ENCODE data around the gene IPPK.
"Not testable (repeated sequence)": the region's sequence is repeated elsewhere in the genome, so short reads cannot be mapped to it uniquely, and the experiment has no call there.

Gene IPPK

DNA sequence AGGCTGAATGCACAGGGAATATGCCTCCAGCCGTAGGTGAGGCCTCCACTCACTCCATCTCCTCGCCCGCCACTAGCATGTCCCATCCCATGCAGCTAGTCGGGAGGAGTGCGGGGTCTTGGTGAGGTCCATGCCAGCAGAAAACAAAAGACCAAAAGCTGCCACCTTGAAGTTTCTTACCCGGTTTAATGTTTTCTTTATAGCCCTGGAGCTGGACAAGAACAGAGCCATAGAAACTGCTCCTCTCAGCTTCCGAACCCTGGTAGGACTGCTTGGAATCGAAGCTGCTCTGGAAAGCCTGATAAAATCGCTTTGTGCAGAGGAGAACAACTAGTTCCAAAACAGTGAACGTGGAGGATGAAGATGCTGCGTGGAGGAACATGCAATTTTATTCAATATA, 57.1 kb downstream of the IPPK start:
- DNase-seq: no peak

DNA sequence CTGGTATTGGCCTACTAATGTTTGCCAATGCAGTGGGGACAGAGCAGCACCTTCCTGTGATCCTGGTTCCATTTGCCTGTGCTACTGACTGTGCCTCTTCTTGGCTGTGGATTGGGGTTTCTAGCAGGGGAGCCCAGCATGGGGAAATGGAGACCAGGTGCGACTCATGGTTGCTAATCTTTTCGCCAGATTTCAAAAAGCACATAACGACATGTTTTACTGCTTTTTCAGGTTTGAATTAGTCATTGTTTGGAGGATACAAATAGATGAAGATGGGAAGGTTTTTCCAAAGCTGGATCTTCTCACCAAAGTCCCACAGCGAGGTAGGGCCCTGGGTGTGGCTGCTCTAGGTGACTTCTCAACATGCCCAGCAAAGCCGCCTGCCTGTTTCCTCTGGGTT, 57.6 kb downstream of the IPPK start:
- no peak for DNase-seq

DNA sequence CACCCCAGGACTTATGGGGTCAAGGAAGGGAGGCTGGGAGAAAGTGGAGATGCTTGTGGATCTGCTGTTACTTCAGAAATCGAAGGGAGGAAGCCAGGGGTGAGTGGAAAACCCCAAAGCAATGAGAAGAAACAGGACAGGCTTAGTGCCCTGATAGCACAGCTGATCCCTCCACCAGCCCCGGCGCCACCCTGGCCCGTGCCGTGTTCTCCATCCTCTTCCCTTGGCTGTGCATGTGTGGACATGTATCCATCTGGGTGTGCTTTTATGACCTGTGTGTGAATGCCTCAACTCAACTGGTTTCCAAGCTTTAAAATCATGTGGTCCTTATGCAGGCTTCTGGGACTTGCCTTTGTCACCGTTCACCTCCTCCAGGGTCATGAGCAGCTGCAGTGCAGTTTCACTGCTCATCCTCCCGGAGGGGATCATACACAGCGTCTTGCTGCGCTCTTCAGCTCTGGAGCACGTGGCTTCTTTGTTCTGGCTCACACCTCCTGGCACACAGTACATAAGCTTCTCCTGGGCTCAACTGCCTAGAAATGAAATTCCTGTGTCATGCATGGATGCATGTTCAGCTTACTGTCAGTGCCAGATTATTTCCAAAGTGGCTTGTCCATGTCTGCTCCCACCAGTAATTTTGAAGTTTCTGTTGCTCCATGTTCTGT, 58.2 kb downstream of the IPPK start:
- DNase-seq: no peak

DNA sequence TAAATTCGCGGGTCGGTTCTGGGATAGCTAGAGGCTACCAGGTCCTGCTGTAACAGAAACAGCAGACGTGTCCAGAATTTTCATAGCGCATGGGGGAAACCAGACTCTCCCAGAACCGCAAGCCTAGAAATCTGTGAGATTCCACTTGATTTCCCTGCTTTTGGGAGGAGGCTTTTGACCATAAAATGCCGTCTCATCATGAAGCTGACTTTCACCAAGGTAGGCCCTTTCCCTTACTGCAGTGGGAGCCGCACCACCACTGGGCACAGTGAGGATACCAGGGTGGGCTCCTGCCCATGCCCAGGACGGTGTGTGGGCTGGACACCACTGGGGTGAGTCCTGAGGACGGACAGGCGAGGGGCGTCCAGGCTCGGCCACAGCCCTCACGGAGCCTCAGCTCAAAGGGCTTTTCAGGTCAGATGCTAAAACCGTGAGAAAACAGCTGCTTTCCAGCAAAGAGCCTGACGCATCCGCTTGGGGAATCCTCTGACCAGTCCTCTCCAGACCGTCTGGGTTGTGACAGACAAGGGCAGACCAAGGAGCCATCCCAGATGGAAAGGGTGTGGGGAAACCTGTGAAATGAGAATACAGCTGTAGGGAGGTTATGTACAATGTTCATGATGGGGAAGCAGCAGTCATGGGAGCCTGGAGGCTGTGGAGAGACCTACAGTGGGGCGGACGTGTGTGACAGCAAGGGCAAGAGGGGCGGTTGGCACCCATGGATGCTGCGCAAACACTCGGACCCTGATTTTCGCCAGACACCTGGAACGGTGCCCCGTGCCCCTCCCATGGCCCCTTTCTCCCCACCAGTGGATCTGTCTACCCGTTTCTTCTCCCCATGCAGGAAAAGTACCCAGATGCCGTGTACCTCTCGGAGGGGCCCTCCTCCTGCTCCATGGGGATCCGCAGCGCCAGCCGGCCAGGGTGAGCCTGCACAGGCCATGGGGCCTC, 59.2 kb downstream of the IPPK start:
- DNase-seq: no peak

DNA sequence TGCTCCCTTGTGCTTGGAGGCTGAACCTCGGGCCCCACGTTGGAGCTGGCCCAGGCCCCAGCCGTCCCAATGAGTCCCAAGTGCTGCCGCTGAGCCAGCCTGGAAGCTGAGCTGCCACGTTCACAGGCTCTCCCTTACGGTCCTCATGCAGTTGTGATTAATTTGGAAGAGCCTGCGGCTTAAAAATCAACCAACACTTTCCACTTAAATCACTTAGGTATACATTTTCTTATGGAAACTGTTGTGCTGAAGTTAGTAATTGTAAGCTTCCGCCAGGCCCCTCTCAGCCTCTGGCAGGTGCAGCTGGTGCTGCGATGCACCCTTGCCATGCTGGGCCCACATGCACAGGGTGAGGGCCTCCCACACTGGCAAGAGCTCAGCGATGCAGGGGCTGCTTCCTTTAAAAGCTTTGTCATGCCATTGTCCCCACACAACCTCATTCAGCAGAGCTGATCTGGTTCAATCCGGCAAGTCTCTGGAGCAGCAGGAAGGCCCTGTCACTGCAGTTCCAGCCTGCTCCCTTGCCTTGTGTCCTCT, 61.0 kb downstream of the IPPK start:
- DNase-seq: no peak

DNA sequence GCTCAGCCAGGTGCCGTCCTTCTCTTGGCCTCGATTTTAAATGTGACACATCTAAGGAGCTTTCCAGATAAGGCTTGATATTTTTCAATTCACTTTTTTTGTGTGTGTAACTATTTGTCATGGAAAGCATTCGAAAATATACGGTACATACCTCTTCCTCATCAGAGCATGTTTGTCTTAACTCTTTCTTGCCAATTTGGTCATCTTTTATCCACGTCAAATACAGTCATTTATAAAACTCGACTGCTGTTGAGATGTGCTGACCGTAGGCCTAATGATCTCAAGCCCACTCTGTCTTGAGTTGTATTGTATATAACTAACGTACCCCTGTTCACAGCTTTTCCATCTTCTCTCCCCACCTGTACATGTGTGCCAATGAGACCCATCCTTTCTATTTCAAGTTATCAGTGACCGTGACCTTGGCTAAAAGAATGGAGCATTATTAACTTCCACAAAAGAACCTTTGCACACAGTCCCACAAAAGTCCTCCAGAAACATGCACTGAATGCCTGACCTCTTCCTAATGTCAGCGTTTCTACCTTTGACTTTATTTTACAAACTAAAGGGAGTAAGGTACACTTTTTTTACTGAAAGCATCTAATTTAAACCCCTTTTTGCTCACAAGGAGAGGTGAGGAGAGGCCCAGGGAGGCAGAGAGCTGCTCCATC, 61.6 kb downstream of the IPPK start:
- no peak for DNase-seq

DNA sequence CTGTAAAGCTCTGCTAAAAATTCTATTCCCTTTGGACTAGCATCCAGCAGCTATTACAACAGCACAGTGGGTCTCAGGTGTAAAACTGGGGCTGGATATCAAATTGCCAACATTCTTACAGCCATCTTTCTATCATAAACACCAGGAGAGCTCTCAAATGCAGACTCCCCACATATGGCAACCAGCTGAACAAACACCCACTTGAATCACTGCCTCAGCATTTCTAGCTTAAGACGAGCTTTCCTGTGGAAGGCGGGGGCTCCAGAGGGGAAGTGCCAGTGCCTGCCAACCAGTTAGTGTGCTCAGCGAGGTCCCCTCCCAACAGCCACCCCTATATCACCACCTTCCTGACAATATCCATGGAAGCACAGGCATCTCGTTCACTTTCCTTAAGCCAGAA, 62.2 kb downstream of the IPPK start:
- DNase-seq: no peak

DNA sequence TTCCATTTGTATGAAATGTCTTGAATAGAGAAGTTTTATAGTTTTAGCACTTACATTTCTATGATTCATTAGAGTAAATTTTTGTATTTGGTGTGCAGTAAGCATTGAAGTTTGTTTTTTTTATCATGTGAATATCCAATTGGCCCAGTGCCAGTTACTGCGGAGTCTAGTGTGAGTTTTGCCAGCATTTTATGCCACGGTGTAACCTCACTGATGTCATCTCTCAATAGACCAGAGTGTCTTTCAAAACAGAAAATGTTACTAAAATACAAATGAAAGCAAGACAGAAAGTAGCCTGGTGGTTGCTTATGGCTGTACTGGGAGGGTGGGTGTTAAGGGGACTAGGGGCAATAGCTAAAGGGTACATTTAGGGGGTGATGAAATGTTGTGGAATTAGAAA, 62.8 kb downstream of the IPPK start:
- DNase-seq: no peak

DNA sequence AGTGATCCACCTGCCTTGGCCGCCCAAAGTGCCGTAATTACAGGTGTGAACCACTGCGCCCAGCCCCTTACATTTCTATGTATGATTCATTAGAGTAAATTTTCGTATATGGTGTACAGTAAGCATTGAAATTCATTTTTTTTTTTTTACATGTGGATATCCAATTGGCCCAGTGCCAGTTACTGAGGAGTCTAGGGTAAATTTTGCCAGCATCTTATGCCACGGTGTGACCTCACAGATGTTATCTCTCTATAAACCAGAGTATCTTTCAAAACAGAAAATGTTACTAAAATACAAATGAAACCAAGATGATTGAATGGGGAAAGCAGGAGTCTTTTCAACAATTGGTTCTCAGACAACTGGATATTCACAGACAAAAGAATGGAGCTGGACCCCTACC, 64.7 kb downstream of the IPPK start:
- peak; percentile 21 for DNase-seq

DNA sequence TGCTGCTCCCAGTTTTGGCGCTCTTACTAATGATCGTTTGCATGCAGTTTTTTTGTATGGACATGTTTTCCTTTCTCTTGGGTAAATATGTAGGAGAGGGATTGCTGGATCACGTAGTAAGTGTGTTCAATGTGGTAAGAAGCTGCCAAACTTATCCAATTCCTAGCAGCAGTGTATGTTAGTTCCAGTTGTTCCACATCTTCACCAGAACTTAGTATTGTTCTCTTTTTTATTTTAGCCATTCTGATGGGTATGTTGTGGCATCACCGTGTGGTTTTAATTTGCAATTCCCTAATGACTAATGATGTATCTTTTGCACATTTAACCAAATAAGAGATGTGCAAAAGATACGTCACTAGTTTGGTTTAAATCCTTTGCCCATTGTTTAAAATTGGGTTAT, 65.9 kb downstream of the IPPK start:
- no peak for DNase-seq

DNA sequence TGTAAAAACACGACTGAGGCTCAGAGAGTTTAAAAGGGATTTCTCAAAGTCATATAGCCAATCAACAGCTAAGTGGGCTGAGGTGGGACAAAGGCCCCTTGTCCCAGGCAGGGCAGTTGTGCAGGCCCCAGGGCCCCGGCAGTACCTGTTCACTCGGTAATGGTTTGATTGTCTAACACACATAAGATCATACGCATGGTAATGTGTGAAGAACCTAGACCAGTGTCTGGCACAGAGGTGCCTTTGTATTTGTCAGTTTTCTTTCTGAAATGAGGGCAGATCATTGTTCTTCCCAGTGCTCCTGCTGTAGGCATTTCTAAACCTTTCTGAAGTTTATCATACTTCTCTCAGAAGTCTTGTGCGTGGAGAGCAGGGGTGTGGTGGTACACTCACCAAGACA, 66.8 kb downstream of the IPPK start:
- no peak for DNase-seq

DNA sequence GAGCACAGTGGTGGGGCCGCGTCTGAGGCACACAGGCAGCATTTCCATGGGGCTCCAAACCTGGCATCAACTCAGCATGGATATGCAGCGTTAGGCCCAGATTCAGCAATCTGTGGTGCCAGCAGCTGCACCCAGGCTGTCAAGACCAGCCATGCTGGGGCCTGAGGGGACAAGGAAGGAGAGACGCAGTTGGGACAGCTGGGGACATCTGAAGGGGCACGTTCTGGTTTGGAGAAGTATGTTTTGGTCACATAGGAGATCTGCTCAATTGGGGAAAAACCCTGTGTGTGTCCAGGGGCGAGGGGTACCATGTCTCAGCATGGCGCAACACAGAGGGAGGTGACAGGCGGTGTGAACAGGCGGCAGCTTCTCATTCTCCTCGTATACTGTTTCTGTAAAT, 67.5 kb downstream of the IPPK start:
- DNase-seq: no peak

DNA sequence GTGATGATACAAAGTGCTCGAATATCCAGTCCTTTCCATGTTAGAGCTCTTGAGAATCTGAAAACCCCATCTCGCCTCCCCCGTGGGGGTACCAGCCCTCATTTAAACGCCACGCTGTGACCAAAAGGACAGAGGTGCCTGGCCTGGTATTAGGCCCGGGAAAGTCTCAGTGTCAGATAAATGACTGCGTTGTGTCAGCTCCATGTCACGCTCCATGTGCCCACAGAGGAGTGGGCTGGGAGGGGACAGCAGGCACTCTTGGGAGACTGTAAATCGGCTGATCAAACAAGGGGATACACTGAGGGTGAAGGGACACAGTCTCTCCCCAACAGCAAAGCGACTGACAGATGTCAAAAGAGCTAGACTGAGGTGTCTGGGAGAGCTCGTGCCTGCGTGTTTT, 68.5 kb downstream of the IPPK start:
- DNase-seq: no peak

DNA sequence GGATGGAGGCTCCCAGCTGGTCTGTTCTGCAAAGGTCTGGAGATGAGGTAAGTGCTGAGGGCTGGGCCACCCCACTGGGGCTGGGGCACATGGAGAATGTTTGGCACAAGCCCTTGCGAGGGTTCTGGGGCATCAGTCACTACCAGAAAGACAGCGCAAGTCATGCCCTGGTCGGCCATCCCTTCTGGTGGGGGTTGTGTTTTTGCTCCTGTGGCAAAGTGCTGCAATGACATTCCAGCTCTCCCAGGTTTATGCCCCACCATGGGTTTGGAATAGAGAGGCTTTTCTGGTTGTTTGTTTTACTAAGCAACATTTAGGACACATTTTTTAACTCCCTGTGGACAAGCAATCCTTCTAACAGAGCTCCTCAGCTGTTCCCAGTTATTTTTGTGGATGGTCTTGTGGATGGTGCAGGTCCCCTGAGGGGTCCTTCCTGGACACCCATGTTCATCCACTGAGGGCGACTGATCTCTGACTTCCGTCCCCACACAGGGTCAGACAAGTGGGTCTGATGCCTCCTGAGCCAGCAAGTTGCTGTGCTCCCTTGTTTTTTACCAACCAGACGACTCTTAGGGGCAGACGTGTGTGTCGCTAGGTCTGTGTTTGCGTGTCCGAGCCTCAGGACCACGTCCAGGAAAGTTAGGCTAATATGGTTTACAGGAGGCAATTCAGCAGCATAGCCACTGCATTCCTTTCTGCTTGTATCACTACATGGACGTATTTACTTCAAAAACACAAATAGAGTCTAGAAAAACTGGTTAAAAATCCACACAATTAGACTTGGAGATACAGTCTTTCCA, 69.3 kb downstream of the IPPK start:
- DNase-seq: no peak

DNA sequence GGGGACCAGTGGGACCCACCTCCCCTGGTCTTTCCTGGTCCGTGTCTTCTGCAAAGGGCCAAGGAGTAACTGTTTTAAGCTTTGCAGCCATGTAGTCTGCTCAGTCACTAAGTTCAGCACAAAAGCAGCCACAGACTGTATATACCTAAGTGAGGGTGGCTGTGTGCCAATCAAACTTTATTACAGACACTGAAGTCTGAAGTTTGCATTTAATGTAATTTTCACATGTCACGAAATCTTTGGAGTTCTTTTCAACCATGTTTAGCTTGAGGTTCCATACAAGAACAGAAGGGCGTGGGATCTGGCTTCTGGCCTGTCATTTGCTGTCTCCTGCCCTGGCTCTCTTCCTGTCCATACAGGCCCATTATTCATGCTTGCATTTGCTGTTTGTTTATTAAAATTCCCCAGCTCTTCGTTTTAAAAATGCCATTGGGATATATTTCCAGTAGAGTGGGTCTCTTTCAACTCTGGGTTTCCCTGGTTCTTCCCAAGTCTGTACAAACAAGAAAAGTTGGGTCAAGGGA, 69.9 kb downstream of the IPPK start:
- no peak for DNase-seq

DNA sequence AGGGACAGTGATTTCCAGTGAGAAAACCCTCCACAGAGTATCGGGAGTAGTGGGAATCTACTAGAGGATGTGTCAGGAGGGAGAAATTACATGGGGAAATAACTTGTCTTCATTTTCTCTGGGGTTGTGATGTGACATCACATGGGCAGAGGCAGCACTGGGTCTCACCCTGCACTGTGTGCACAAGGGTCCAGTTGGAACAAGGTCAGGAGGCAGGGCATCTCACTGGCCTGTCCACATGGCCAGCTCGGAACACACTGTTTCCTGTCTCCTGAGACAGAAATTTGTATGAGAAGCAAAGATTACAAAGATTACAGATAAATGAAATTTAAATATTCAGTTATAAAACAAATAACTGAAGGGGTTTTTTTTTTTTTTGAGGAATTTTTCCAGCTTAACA, 71.5 kb downstream of the IPPK start:
- DNase-seq: no peak

DNA sequence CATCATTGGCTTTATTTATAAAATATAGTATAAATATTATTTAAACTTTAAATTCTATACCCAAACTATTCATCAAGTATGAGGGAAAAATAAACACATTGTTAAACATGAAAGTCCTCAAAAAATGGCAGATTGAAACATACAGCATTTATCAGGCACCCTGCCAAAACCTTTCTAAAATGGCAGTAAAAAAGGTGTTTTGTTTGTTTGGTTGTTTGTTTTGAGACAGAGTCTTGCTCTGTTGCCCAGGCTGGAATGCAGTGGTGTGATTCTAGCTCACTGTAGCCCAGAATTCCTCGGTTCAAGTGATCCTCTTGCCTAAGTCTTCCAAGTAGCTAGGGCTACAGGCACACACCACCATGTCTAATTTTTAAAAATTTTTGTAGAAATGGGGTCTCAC, 74.0 kb downstream of the IPPK start:
- no peak for DNase-seq

DNA sequence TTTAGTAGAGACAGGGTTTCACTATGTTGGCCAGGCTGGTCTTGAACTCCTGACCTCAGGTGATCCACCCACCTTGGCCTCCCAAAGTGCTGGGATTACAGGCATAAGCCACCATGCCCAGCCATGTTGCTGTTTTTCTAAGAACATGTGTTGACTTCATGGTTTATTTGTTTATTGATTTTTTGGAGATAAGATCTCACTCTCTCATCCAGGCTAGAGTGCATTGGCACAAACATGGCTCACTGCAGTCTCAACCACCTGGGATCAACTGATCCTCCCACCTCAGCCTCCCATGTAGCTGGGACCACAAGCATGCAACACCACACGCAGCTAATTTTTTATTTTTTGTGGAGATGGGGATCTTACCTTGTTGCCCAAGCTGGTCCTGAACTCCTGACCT, 74.9 kb downstream of the IPPK start:
- DNase-seq: not testable (repeated sequence)

DNA sequence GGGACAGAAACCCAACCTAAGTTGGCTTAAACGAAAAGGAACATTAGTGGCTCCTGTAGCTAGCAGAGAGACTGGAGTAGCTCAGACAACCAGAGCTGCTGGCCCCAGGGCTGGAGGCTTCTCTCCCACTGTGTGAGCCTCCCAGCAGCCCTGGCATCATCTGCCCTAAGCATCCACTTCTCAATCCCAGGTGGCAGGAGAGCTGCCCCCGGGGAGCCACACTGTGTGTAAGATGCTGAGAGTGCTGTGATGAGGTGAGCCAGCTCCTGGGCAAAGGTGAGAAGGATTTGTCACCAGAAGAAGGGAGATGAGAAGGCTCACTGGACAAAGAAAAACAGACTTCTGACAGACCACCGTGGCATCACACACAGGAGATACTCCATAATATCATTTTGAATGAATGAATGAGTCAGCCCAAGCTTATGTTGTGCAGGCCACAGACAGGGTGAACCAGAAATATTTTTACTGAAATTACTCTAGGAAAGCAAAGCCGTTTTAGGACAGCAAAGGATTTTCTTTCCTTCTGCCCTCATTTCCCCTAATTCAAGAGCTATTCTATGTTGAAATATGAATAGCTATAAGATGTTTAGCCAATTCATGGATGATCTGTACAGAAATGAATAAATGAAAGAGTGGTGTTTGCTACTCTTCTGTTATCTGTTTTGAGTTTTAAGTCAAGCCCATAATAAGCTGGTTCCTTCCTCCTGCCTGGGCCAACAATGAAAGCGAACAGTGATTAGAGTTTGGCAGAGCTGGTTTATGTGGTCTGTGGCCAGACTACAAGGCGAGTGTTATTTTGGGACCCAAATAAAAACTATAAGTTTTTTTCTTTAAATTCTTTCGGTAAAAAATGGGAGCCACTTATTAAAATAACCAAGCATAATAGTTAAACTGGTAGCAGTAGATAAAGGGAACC, 76.7 kb downstream of the IPPK start:
- DNase-seq: no peak

DNA sequence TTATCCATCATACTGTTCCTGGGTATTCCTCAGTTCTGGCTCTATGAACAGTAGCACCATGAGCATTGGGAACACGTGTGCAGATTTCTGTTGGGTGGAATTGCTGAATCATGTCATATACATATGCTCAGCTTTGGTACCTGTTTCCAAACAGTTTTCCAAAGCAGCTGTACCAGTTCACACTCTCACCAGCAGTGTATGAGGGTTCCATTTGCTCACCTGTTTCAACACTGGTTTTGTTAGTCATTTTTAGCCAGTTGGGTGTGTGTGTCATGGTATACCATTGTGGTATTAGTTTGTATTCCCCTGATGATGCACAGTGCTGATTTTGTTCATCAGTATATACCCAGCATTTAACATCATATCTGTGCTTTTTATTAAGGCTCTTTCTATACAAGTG, 77.4 kb downstream of the IPPK start:
- DNase-seq: no peak

DNA sequence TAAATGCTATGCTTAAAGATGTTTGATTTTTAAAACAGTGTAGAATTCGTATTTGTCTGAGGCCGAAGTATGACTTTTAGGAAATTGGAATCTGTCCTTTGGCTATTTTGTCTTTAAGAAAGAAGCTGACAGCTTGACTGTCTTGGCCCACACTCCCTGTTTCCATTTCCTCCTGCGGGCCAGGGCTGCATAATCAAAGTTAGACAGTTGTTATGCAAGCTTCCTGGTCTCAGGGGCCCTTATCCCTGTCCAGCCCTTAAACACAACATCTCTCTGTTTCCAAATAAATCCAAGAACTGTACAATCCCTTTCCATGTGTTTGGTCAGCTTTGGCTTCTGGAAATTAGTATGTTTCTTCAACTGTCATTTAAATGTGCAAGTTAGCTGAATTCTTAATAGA, 79.6 kb downstream of the IPPK start:
- peak; percentile 26 for DNase-seq

All from hematopoietic multipotent progenitor cell treated with erythropoietin and hydrocortisone succinate and interleukin-3 and kit ligand, for 6 days (in vitro differentiated cells).